ENCODE data around the gene KIAA1614.
"Not testable (repeated sequence)": the region's sequence is repeated elsewhere in the genome, so short reads cannot be mapped to it uniquely, and the experiment has no call there.

The KIAA1614 gene

GRCh38 chr1:180966312-180966711 lies 53.6 kb downstream of the KIAA1614 start:
- DNase-seq, result no peak

- no peak for DNase-seq
These were observed 54.2 kb downstream of the KIAA1614 start for GRCh38 chr1:180966744-180967536.

DNA sequence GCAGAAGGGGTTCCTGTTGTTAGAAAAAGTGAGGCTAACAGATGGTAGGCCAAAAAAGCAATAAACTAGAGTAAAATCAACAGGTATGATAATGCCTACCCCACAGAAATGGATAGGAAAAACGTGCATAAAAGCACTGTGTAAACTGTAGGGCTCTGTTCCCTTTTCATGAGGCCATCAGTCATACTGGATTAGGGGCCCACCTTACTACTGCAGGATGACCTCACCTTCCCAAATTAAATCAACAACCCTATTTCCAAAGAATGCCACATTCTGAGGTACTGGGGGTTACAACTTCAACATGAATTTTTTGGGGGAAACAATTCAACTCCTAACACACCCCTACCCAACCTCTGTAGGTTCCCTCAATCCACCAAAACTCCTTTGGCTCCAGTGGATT lies 54.9 kb downstream of the KIAA1614 start:
- no peak for DNase-seq

- not testable (repeated sequence) for DNase-seq
These were observed 56.1 kb downstream of the KIAA1614 start for GRCh38 chr1:180968834-180969233.

GRCh38 chr1:180969434-180969833 lies 56.7 kb downstream of the KIAA1614 start:
- no peak for DNase-seq

DNA sequence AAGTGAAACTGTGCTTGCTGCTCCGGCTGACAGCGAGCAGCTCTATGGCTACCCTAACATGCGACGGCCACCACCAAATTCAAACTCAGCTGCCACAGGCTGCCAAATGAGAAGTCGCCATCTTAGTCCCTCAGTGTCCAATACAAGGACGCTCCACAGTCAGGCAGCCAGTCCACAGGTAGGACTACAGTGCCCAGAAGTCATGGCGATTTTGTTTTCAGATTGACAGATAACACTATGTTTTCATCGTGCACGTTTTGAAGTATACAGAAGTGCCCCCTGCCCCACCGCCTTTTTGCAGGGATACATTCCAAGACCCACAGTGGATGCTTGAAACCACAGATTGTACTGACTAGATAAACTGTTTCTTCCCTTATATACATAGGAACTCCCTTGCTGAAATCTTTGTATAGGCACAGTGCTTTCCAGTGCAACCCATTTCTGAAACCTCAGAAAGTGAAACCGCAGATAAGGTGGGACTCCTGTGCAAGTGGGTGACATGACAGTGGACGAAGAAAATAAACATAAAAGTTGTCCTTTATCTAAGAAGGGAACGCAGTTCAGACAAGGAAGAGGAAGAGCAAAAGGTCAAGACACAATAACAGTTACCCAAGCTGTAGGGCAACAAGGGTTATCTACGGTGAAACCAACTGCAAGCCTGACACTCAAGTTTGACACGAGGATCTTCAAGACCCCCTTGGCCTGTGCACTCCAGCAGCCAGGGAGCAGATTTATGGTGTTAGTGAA lies 57.8 kb downstream of the KIAA1614 start:
- DNase-seq, result no peak

GRCh38 chr1:180971273-180971997 lies 58.7 kb downstream of the KIAA1614 start:
- DNase-seq, result no peak

DNA sequence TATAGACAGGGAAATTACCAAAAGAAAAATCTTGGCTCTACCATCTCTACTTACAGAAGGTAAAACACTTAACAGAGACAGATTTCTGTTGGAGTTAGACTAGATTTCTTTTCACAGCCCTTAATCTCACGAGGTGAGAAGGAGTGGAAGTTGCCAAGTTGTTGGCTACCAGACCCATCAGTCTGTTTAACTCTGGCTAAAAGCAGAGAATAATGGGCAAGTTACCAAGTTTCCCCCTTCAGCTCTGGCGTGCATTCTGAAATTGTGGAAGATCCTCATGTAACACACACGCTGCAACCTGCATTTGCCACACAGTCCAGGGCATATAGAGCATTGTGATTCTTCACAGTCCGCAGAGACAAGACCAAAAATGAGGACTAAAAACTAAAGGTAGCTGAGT lies 60.7 kb downstream of the KIAA1614 start:
- no peak for DNase-seq

DNA sequence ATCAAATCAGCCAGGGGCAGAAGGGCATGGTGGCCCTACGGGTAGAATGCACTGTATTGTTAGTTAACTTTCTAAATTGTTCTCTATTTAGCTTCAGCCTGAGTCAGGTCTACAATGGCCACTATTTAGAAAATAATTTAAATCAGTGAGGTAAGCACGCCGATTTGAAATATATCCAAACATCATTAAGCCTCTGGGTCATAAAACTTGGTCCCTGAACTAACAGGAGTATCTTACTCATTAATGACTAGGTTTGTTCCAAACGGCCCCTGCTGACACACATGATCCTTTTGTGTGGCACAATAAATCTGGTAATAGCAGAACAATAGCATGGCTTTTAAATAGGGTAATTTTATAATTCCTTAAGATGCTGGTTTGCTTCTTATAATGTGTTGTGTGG lies 61.5 kb downstream of the KIAA1614 start:
- no peak for DNase-seq

DNA sequence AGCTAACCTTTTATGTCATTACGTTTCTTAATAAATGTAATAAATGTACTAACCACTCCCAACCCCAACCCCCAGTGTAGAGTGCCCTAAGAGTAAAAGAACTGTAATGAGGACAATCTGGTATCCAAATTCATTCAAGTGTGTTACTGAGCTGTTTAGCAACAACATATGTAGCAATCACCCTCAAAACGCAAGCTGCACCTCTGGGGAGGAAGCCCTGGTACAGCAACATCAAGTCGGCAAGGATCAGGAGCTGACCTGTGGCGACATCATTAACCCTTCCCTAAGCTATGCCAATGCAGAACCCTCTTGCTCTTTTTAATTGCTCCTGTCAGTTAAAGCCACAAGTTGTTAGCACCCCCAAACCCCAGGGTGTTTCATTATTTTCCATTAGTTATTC lies 62.9 kb downstream of the KIAA1614 start:
- DNase-seq, result no peak

GRCh38 chr1:180976191-180976590 lies 63.5 kb downstream of the KIAA1614 start:
- DNase-seq, result no peak

- DNase-seq, result no peak
These were observed 64.1 kb downstream of the KIAA1614 start for GRCh38 chr1:180976732-180977357.

DNA sequence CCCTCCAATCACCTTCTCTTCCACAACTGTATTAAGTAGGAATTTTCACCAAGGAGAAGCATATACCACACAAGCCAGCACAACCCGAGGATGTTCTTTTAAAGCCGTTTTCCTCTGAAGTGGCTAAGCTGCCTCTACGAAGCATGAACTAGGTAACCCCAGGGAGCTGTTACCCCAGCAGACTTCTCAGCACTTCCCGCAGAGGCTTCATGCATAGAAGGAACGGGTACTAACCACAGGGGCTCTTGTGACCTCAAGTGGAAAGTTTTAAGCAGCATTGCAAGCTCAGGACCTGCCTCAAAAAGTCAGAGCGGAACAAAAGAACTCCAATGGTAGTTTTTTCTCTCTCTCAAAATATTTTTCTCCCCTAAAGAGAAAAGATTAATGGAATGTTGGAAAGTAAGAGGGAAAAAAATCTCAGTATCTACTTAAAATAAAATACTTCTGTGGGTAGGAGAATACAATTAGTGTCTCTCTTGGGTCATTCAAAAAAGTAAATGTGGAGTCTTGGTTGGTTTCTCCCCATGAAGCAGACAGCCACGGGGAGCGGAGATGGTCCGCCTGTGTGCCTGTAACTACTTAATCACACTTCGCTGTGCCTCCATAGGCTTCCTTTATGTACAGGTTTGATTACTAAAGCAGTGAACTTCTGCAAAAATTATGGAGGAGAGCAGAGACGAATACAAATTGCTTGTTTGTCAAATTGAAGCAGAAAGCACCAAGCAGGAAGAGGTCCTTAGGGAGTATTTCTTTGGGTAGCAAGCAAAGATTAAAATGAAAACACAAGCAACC lies 69.1 kb downstream of the KIAA1614 start:
- no peak for DNase-seq

- DNase-seq, result no peak
These were observed 69.7 kb downstream of the KIAA1614 start for GRCh38 chr1:180982422-180982821.

DNA sequence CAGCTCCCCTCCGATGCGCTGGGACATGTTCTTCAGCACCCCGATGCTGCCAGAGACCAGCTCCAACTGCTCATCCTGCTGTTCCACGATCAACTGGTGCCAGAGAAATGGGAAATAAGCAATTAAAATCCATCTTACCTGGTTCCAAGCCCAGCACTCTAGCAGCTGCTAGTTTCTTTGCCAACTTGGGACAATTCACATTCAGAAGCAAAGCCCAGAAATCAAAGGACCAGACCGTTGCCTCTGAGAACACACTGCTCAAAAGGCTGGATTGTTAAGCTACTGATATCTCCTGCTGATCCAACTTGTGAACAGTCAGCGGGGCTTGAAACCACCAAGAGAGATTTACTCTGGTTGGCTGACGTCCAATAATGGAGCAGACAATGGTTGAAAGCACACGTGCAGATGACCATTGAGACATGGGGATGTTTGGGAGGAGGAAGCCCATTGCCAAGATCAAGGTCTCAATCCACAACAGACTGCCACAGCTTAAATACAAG lies 75.6 kb downstream of the KIAA1614 start:
- DNase-seq, result no peak

DNA sequence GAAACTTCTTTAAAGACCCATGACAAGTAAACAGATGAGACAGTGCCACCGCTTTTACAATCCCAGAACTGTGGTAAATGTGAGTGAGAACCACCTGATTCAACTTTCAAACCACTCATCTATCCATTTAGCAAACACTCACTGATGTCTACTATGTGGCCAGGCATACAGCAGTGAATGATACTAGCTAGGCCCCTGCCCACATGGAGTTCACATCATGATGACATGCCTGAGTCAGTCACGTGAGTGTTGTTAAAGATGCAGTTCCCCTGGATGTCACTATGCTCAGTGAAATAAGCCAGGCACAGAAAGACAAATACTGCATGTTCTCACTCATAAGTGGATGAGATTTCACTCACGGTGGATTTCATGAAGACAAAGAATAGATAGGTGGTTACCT lies 81.6 kb downstream of the KIAA1614 start:
- DNase-seq, result no peak

- no peak for DNase-seq
These were observed 85.3 kb downstream of the KIAA1614 start for GRCh38 chr1:180997843-180998504.
